Measurements from ENCODE around the gene HMX1.

HMX1 gene

DNA sequence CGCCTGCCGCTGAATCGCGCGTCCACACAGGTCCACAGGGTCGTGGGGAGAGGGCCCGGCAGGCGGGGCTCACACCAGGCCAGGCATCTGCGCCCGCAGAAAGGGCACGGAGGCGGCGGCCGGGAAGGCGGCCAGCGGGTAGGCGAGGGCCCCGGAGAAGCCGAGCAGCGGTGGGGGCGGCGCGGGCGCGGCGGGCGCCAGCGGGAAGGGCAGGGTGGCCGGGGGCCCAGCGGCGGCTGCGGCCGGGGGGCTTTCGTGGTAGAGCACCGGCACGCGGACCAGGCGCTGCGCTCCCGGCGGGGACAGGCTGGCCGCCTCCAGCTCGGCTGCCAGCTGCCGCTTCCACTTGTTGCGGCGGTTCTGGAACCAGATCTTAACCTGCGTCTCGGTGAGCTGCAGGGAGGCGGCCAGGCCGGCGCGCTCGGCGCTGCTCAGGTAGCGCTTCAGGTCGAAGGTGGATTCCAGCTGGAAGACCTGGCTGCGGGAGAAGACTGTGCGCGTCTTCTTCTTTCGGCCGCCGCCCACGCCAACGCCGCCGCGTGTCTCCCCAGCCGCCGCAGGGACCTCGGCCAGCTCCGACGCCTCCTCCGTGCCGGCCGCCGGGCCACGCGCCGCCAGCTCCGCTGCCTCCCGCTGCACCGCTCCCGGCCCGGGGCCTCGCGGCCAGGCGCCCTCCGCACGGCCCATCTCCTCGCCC is 3.9 kb downstream of the HMX1 start:
- no peak for DNase-seq

DNA sequence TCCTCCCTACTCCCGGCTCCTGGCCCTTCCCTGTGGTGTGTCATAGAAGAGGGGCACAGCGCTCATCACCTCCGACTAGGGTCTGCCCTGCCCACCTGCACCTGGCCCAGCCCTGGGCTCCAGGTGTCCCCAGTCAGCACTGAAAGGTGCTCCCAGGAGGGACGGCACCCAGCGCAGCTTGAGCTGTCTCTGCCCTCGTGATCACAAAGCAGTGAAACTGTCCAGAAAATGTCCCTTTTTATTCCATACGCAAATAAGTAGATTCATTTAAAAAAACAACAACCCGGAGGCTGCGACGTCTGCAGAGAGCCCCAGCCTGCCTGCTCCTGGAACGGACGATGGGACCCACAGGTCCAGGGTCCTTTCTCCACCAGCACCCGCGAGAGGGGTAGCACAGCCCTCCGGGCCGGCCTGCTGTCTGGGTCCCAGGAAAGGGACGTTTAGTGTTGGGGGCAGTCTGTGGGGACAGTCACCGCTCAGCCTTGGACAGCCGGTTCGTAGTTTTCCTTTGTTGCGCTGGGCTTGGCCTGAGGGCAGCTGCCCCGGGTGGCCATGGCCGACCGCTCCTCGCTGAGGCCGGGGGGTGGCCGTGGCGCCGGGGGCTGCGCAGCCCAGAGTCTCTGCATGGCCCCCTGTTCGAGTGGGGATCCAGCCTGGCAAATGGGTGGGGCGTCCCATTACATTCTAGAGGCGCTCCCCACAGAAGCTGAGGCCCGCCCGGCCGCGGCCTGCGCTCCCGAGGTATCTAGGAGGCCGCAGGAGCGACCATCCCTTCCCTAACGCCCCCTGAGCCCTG is 4.6 kb downstream of the HMX1 start:
- no peak for DNase-seq

GRCh38 chr4:8866421-8866820 is 5.2 kb downstream of the HMX1 start:
- no peak for DNase-seq

GRCh38 chr4:8865681-8866310 is 5.8 kb downstream of the HMX1 start:
- DNase-seq: no peak

- DNase-seq: no peak
Observed at GRCh38 chr4:8864912-8865680, 6.5 kb downstream of the HMX1 start.

DNA sequence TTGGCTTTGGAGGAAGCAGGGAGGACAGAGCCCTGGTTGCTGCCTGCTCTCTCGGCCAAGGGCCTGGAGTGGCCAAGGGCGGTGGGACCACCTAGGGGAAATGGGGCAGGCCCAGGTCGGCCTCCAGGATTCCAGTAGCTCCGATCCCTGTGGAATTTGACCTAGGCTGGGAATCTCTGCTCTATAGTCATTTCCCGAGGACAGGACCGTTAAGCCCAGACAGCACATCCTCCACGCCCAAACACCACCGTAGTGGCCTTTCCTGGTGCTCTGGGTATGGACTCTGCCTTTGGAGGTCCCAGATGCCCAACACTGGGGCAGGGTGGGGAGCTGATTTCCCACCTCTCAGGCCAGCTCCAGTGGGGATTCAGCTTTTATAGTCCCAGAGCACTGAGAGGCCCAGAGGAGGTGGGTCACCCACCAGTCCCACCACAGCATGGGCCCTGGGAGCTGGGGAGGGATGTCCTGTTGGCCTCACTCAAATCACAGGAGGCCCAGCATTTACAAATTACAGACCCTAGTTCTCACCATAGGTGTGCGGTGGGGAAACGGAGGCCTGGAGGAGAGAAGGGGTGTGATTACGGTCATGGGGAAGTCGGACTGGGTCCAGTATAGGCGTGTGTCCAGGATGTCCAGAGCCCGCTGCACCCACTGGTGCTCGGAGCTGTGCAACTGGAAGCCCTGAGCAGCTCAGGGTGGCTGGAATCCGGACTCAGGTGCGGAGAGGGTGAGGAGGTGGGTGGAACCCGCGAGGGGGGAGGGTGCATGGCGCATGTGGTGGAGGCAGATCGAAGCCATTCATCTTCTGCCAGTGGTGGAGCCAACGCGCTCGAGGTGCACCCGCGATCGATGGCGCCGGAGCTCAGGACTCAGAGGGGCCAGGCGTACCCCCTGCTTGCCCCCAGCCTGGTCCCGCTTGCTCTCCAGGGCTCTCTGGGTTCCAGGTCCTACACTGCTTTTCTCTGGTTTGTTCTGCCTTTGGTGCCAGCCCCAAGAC is 7.7 kb downstream of the HMX1 start:
- DNase-seq: no peak

DNA sequence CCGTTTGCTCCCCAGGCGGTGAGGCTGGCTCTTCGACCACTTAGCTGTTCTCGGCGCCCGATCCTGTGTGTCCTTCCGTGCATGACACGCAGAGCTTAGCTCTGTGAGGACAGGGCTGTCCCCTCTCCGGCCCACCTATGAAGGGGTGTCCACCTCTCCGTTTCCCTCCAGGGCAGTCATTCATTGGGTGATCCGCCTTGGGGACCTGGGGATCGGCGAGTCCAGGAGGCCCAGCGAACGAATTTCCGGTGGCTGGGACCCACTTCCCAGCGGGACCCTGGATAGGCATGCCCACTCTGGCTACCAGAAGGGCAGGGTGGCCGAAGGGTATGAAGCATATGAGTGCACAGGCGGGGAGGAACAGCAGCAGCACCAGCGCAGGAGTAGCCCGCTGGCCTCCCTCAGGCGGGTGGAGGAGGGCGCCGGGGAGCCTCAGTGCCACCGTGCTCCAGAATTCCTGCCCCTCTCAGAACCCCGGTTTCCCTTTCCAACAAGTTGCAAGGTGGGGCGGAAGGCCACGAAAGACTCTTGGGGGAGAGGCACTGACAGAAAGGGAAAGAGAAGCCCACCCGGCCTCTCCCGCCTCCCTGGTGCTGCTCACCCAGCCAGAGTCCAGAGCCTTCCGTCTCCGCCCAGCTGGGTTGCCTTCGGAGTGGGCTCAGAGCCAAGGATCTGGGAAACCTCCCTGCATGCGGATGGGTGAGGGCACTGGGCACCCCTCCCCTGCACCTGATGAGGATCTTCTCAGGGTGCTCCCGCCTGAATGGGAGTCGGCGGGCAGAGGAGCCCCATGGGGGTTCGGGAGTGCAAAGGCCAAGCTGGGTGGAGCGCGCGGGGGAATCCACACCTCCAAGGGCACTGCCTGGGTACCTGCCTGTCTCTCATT is 8.6 kb downstream of the HMX1 start:
- peak; percentile 8 for DNase-seq

DNA sequence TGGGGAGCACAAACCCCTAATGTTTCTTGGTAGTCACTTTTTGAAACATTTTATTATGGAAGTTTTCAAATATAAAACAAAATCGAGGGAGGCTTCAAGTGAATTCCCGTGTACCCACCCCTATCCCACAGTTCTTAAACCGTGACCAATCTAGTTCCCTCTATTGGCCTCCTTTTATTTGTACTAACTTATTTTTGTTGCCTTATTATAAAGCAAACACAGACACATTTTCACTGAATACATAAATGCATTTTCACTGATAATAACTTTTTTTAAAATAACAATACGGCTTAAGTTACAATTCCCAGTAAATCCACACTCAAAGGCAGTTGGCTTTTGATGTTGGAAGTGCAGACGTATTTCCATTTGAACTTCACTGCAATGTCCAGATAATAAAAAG is 9.3 kb downstream of the HMX1 start:
- no peak for DNase-seq

- peak; percentile 56 for DNase-seq
Observed at GRCh38 chr4:8861576-8862295, 9.9 kb downstream of the HMX1 start.

DNA sequence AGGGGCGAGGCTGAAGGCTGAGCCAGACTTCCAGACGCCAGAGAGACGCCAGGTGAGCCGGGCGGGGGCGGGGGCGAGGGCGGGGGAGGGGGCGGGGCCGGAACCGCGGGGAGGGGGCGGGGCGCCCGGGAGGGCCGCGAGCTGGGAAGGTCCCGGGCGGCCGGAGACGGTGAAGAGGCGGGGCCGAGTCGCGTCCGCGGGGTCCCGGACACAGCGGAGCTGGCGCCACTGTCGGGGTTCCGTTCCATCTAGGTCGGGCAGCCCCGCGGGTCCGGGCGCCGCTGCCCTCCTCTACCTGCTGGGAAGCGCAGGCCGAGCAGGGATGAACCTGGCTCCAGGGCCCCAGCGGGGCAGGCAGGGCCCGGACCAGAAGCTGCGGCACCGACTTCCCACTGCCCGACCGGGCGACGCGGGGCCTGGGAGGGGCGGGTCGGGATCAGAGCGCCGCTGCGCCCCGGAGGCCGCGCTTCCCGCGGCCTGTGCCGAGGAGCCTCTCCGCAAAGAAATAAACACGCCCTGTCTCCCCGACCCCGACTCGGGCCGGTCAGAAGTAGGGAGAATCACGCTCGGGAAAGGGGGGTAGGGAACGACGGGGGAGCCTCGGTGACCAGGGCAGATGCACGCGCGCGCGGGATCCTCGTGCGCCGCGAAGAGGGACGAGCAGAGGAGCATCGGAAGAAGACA is 10.6 kb downstream of the HMX1 start:
- peak; percentile 69 for DNase-seq

DNA sequence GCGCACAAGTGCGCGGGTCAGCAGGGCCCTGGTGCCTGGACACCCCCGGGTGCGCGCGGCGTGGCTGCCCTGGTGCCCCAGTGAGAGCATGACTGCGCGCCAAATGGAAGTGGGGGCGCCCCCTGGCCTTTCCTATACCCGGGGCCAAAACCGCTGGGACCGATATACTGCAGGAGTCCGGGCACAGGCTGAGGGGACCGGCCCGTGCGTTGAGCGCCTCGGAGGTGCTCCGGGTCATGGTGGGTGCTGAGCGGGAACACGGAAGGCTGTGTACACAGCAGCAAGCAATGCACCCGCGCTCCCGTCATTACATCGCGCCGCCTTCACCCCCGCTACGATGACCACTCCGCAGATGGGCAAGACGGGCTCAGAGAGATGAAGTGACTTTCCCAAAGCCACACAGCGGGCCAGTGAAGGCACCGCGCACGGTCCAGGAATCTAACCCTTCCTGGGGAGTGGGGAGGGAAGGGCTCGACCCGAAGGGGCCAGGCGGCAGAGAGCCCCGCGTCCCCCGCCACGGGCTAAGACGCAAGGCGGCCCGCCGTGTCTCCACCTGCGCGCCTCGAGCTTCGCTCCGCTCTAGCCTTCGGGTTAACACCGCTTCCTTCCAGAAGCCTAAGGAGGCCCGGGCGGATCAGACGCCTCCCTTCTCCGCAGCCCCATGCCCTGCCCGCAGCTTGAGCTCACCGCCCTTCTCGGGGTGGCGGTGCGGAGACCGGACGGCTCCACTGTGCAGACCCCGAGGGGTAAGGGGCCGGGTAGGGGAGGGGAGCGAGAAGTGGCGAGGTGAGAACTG is 11.3 kb downstream of the HMX1 start:
- no peak for DNase-seq

DNA sequence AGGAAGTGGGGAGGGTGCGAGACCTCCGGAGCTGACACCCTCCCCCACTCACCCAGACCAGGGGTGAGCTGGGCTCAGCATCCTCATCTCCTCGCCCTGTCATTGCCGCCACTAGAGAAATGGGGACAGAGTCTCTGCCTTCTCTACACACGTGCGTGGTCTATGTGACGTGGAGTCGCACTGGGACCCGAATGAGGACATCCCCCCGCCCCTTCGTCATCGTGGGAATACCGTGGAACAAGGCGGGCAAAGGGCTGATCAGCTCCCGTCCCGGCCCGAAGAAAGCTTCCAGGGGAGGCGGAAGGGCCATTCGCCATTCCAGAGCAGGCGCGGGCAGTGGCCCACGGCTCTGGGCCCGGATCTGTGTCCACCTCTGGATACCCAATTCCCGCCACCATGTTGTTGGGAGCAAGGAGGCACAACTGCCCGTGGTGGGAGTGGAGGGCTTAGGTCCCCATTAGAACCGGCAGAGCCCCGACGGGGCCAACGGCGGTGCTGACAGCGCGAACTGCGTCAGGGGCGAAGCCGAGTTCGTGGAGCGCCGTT is 12.0 kb downstream of the HMX1 start:
- no peak for DNase-seq

- DNase-seq: no peak
Observed at GRCh38 chr4:8858701-8859210, 12.9 kb downstream of the HMX1 start.

GRCh38 chr4:8857766-8858700 is 13.6 kb downstream of the HMX1 start:
- DNase-seq: no peak

DNA sequence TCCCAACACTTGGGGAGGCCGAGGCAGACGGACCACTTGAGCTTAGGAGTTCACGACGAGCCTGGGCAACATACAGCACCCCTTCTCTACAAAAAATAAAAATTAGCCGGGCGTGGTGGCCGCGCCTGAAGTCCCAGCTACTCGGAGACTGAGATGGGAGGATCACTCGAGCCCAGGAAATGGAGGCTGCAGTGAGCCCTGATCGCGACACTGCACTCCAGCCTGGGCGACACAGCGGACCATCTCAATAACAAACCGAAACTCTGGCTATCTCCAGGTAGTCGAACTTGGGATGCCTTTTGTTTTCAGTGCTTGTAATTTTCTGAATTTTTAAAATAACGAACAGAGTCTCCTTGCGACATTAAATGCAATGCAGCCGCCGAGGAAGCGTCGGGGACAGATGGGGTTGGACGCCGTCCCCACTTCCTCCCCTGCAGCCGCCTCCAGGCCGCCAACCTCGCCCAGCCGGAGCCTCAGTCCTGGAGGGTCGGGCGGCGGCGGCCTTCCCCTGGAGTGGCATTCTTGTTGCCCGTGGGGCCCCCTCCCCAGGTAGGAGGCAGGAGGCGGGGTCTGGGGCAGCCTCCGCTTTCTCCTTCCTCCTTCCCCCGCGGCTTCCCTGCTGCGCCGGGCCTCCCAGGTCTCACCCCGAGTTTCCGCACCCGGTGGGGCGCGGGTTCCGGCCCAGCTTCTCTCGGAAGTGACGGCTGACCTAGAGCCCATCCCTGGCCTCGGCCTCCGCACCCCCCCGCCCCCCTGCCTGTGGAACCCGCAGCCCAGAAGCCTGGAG is 14.6 kb downstream of the HMX1 start:
- DNase-seq: no peak

DNA sequence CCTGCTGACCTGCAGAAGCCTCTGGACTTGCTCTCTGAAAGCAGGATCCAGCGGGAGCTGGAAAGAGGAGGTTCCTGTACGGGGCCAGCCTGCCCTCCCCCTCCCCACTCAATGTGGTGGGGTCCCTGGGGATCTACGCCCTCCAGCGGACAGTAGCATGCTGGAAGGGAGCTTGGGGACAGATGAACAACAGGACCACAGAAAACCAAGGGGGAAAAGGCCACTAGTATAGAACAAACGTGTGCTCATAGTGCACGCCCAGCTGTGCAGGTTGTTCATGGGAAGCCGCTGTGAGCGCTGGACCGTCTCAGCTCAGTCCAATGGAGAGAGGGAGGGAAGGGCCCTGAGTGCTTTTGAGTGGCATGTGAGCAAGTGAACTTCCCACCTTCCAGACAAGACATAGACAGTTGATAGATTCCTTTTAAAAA is 15.8 kb downstream of the HMX1 start:
- DNase-seq: peak; percentile 59
